ENCODE data around the gene PLCB2.
A peak's percentile ranks its signal among the peaks of the same experiment; 100 is the strongest.

Gene PLCB2

GRCh38 chr15:40265875-40266274 is 41.9 kb downstream of the PLCB2 start:
- DNase-seq, result no peak

- no peak for DNase-seq
These were observed 42.4 kb downstream of the PLCB2 start for GRCh38 chr15:40265355-40265754.

- DNase-seq, result no peak
These were observed 43.2 kb downstream of the PLCB2 start for GRCh38 chr15:40264321-40265153.

- DNase-seq, result no peak
These were observed 44.5 kb downstream of the PLCB2 start for GRCh38 chr15:40263024-40263754.

GRCh38 chr15:40259021-40259420 is 48.7 kb downstream of the PLCB2 start:
- no peak for DNase-seq

GRCh38 chr15:40258544-40258943 is 49.2 kb downstream of the PLCB2 start:
- DNase-seq, result no peak

GRCh38 chr15:40257656-40258450 is 49.9 kb downstream of the PLCB2 start:
- no peak for DNase-seq

GRCh38 chr15:40256638-40257235 is 51.0 kb downstream of the PLCB2 start:
- no peak for DNase-seq

GRCh38 chr15:40255033-40255432 is 52.7 kb downstream of the PLCB2 start:
- no peak for DNase-seq

- no peak for DNase-seq
These were observed 53.3 kb downstream of the PLCB2 start for GRCh38 chr15:40254452-40254851.

GRCh38 chr15:40253167-40253790 is 54.5 kb downstream of the PLCB2 start:
- DNase-seq, result no peak

GRCh38 chr15:40252438-40253166 is 55.1 kb downstream of the PLCB2 start:
- peak; percentile 65 for DNase-seq

GRCh38 chr15:40252141-40252437 is 55.6 kb downstream of the PLCB2 start:
- DNase-seq, result no peak

- DNase-seq, result no peak
These were observed 56.1 kb downstream of the PLCB2 start for GRCh38 chr15:40251486-40252140.

GRCh38 chr15:40250771-40251483 is 56.8 kb downstream of the PLCB2 start:
- DNase-seq, result no peak

- no peak for DNase-seq
These were observed 57.5 kb downstream of the PLCB2 start for GRCh38 chr15:40250304-40250656.

GRCh38 chr15:40249477-40250303 is 58.0 kb downstream of the PLCB2 start:
- DNase-seq, result no peak

- no peak for DNase-seq
These were observed 59.5 kb downstream of the PLCB2 start for GRCh38 chr15:40248006-40248783.

GRCh38 chr15:40247406-40247971 is 60.2 kb downstream of the PLCB2 start:
- no peak for DNase-seq

Data from RPMI8226 (cell line).